DOHH2 (cell line): ENCODE results near the gene SERINC2.

ENCODE experiments used
- EZH2phosphoT487 ChIP-seq: fragments of 200-600 bp; sonication (generic); IDR thresholded peaks from 2 replicates; pipeline ENCODE4 v1.6.1; 2017; ENCODE audit warnings: borderline replicate concordance, mild to moderate bottlenecking, antibody characterized with exemption, low read length, moderate library complexity, mixed read lengths
- TF ChIP-seq, protein P1 (sequence below): fragments of 200-600 bp; sonication (generic); IDR thresholded peaks from one replicate; pipeline ENCODE4 v1.5.1; 2014; ENCODE audit warnings: antibody characterized with exemption, mild to moderate bottlenecking, low read depth, low read length; ENCODE audit not compliant: poor library complexity, severe bottlenecking

DNA sequence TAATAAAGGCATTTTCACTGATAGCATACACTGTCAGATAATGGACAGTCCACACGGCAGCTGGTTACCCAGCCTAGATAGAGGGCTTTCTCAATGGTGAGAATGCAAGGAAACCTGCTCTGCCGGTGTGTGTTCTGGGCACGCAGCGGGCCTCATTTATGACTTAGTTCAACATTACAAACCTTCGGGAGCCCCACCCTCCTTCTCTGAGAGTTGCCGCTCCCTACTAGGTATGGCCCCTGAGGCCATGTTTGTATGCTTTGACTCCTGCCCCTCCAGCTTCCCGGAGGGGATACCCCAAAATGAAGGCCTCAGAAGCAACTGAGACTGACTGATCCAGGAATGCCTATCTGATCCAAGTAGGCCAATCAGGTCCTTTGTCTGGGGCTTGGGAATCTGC is 22.9 kb upstream of the SERINC2 start:
- TF ChIP-seq, protein P1, sequence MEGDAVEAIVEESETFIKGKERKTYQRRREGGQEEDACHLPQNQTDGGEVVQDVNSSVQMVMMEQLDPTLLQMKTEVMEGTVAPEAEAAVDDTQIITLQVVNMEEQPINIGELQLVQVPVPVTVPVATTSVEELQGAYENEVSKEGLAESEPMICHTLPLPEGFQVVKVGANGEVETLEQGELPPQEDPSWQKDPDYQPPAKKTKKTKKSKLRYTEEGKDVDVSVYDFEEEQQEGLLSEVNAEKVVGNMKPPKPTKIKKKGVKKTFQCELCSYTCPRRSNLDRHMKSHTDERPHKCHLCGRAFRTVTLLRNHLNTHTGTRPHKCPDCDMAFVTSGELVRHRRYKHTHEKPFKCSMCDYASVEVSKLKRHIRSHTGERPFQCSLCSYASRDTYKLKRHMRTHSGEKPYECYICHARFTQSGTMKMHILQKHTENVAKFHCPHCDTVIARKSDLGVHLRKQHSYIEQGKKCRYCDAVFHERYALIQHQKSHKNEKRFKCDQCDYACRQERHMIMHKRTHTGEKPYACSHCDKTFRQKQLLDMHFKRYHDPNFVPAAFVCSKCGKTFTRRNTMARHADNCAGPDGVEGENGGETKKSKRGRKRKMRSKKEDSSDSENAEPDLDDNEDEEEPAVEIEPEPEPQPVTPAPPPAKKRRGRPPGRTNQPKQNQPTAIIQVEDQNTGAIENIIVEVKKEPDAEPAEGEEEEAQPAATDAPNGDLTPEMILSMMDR, result no peak
- no peak for TF ChIP-seq EZH2phosphoT487
